DND-41 (cell line): Measurements from ENCODE around the gene USP24.

ENCODE experiments used
- ATAC-seq: fragments of 200-7000 bp; cut with Tn5 transposase; 3 replicates; pipeline ENCODE4 v1.9.1; 2021; ENCODE audit warnings: low read depth; ENCODE audit not compliant: insufficient read depth
- DNase-seq: peaks from one replicate; pipeline ENCODE4 v3.0.0-alpha.2; 2020
- H2AFZ ChIP-seq: 2 replicates; pipeline ENCODE4 v1.6.0; 2012; ENCODE audit warnings: low read depth, low read length
- H3K27ac ChIP-seq: 2 replicates; pipeline ENCODE4 v1.5.1; 2012; ENCODE audit warnings: low read length, inconsistent platforms
- H3K27me3 ChIP-seq: fragments of 200-600 bp; sonication (generic); 2 replicates; pipeline ENCODE4 v1.6.0; 2012; ENCODE audit warnings: low read length, mild to moderate bottlenecking, inconsistent platforms; ENCODE audit not compliant: insufficient read depth, poor library complexity
- H3K36me3 ChIP-seq: 2 replicates; pipeline ENCODE4 v1.5.1; 2012; ENCODE audit warnings: low read length, inconsistent platforms; ENCODE audit not compliant: insufficient read depth
- H3K4me1 ChIP-seq: 2 replicates; pipeline ENCODE4 v1.5.1; 2012; ENCODE audit warnings: mild to moderate bottlenecking, low read length; ENCODE audit not compliant: insufficient read depth
- H3K4me2 ChIP-seq: 2 replicates; pipeline ENCODE4 v1.6.0; 2012; ENCODE audit warnings: mild to moderate bottlenecking, moderate library complexity, low read length, inconsistent platforms; ENCODE audit not compliant: insufficient read depth
- H3K4me3 ChIP-seq, 2 experiments: fragments of 200-600 bp in 1 of 2; shearing (Covaris generic) in 1 of 2; 2 replicates each; pipeline ENCODE4 v1.5.1; 2012 to 2016; ENCODE audit warnings: inconsistent platforms in 2 of 2, low read length in 2 of 2, mild to moderate bottlenecking in 2 of 2, low read depth in 1 of 2, moderate library complexity in 1 of 2
- H3K79me2 ChIP-seq: 2 replicates; pipeline ENCODE4 v1.6.0; 2012; ENCODE audit warnings: low read length, inconsistent platforms; ENCODE audit not compliant: insufficient read depth
- H3K9ac ChIP-seq: 2 replicates; pipeline ENCODE4 v1.6.0; 2012; ENCODE audit warnings: low read depth, mild to moderate bottlenecking, inconsistent platforms, low read length, moderate library complexity
- H3K9me3 ChIP-seq: 2 replicates; pipeline ENCODE4 v1.5.1; 2012; ENCODE audit warnings: low read length, moderate library complexity, mild to moderate bottlenecking, inconsistent platforms; ENCODE audit not compliant: insufficient read depth, severe bottlenecking
- H4K20me1 ChIP-seq: 2 replicates; pipeline ENCODE4 v1.6.0; 2012; ENCODE audit warnings: low read length; ENCODE audit not compliant: insufficient read depth
- EZH2 ChIP-seq: IDR thresholded peaks from 3 replicates; pipeline ENCODE4 v1.6.1; 2012; ENCODE audit warnings: borderline replicate concordance, low read depth, mild to moderate bottlenecking, moderate library complexity, low read length, inconsistent platforms; ENCODE audit not compliant: severe bottlenecking
- TF ChIP-seq, protein P1 (sequence below): IDR thresholded peaks from 2 replicates; pipeline ENCODE4 v1.5.1; 2012; ENCODE audit warnings: borderline replicate concordance, low read length, moderate library complexity, mild to moderate bottlenecking; ENCODE audit not compliant: poor library complexity, severe bottlenecking; ENCODE audit errors: extremely low read depth

The USP24 gene

GRCh38 chr1:55068638-55069037 is 146.5 kb downstream of the USP24 start:
- Histone ChIP-seq H2AFZ (no peak overlapping the region), H3K36me3 (peaks cover 68% of the 10 kb centered on the region), H3K27me3 (no peaks in the 10 kb centered on the region), H3K9ac (no peak overlapping the region), H3K27ac (no peak overlapping the region), H3K4me1 (no peaks in the 10 kb centered on the region), H3K4me3 (no peak overlapping the region), H3K79me2 (no peaks in the 10 kb centered on the region), H4K20me1 (no peaks in the 10 kb centered on the region), H3K4me2 (no peak overlapping the region), H3K9me3 (no peaks in the 10 kb centered on the region)
- DNase-seq: no peak
- TF ChIP-seq, protein P1, sequence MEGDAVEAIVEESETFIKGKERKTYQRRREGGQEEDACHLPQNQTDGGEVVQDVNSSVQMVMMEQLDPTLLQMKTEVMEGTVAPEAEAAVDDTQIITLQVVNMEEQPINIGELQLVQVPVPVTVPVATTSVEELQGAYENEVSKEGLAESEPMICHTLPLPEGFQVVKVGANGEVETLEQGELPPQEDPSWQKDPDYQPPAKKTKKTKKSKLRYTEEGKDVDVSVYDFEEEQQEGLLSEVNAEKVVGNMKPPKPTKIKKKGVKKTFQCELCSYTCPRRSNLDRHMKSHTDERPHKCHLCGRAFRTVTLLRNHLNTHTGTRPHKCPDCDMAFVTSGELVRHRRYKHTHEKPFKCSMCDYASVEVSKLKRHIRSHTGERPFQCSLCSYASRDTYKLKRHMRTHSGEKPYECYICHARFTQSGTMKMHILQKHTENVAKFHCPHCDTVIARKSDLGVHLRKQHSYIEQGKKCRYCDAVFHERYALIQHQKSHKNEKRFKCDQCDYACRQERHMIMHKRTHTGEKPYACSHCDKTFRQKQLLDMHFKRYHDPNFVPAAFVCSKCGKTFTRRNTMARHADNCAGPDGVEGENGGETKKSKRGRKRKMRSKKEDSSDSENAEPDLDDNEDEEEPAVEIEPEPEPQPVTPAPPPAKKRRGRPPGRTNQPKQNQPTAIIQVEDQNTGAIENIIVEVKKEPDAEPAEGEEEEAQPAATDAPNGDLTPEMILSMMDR: no peak
- no peak for TF ChIP-seq EZH2
- no peak for ATAC-seq

GRCh38 chr1:55067914-55068313 is 147.2 kb downstream of the USP24 start:
- H4K20me1 ChIP-seq: no peaks in the 10 kb centered on the region
- H3K36me3 ChIP-seq: peaks cover 60% of the 10 kb centered on the region
- no peak overlapping the region for H3K9ac ChIP-seq
- no peak overlapping the region for H2AFZ ChIP-seq
- H3K27ac ChIP-seq: no peak overlapping the region
- TF ChIP-seq, protein P1: no peak
- TF ChIP-seq EZH2: no peak
- H3K4me3 ChIP-seq: no peak overlapping the region
- no peak overlapping the region for H3K4me2 ChIP-seq
- no peak for ATAC-seq
- DNase-seq: no peak
- no peaks in the 10 kb centered on the region for H3K4me1 ChIP-seq
- no peaks in the 10 kb centered on the region for H3K79me2 ChIP-seq
- no peaks in the 10 kb centered on the region for H3K27me3 ChIP-seq
- no peaks in the 10 kb centered on the region for H3K9me3 ChIP-seq

GRCh38 chr1:55067022-55067778 is 148.0 kb downstream of the USP24 start:
- Histone ChIP-seq H4K20me1 (no peaks in the 10 kb centered on the region), H3K27me3 (no peaks in the 10 kb centered on the region), H3K4me1 (no peaks in the 10 kb centered on the region), H3K36me3 (peaks cover 53% of the 10 kb centered on the region), H3K4me2 (no peak overlapping the region), H3K9me3 (no peaks in the 10 kb centered on the region), H3K9ac (no peak overlapping the region), H2AFZ (no peak overlapping the region), H3K79me2 (no peaks in the 10 kb centered on the region), H3K27ac (no peak overlapping the region), H3K4me3 (no peak overlapping the region)
- DNase-seq (no peak), ATAC-seq (no peak)
- TF ChIP-seq EZH2: no peak
- TF ChIP-seq, protein P1: no peak

DNA sequence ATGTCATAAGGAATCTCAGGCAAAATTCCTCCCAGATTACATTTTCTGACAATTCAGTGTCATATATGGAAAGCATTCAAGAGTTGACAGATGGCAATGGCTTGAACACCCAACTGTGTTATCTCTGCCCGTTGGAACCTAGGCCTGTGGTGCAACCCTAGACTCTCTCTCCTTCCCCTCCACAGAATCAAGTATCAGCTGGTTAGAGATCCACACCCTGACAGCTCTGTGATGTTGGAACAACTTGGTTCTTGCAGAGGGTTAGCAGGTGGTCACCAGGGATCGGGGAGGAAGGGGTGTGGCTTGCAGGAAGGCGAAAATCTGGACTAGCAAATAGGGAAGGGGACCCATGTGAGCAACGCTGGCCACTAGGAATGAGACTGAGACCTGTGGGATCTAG is 149.5 kb downstream of the USP24 start:
- TF ChIP-seq, protein P1: no peak
- TF ChIP-seq EZH2: no peak
- ATAC-seq: no peak
- H2AFZ ChIP-seq: no peak overlapping the region
- no peak for DNase-seq
- H3K27me3 ChIP-seq: no peaks in the 10 kb centered on the region
- H3K9ac ChIP-seq: no peak overlapping the region
- H3K9me3 ChIP-seq: no peaks in the 10 kb centered on the region
- H3K4me2 ChIP-seq: no peak overlapping the region
- no peaks in the 10 kb centered on the region for H4K20me1 ChIP-seq
- H3K4me3 ChIP-seq: no peak overlapping the region
- H3K27ac ChIP-seq: no peak overlapping the region
- H3K36me3 ChIP-seq: peaks cover 38% of the 10 kb centered on the region
- H3K4me1 ChIP-seq: no peaks in the 10 kb centered on the region
- H3K79me2 ChIP-seq: no peaks in the 10 kb centered on the region
